OCI-LY1 (cell line): Measurements from ENCODE around the gene MYADML2.

Experiments used
- CTCF ChIP-seq: fragments of 200-600 bp; sonication (generic), shearing (Covaris generic); IDR thresholded peaks from 2 replicates; pipeline ENCODE4 v1.5.1; 2017; ENCODE audit warnings: mild to moderate bottlenecking, antibody characterized with exemption, low read length, moderate library complexity, mixed read lengths
- EZH2 ChIP-seq: fragments of 200-600 bp; sonication (generic), shearing (Covaris generic); IDR thresholded peaks from 2 replicates; pipeline ENCODE4 v1.8.0; 2017; ENCODE audit warnings: borderline replicate concordance, mixed run types, mild to moderate bottlenecking, antibody characterized with exemption, low read length, moderate library complexity, mixed read lengths

DNA sequence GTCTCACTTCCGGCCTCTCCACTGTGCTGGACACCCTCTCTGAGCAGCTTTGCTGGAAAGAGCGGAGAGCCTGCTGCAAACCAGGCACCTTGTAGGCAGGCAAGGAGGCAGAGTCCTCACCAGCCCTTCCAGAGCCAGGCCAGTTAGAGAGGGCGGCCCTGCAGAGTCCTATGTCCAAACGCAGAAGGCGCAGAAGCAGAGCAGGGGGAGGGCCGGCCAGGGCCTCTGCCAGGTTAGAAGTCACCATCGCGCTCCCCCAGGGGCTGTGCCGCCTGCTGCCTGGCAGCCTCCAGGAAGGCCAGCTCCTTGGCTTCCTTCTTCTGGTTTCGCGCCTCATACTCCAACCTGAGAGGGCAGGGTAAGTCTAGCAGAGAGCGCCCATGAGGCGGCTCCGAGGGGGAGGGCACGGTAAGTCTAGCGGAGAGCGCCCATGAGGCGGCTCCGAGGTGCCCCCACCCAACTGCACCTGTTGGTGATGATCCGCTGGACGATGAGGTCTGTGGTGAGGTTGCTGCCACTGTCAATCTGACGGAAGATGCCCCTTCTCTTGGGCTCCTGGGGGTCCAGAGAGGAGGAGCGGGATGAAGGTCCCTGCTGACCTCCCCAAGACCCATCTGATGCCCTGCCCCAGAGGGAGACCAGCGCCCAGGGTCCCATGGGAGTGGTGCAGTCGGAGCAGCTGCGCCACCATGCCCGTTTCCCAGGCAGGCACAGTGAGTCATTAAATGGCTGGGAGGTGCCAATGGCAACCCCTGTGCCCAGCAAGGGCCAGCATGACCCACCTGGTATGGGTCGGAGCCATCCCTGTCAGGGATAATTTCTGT lies 42.2 kb downstream of the MYADML2 start:
- TF ChIP-seq CTCF: no peak
- no peak for TF ChIP-seq EZH2
